ENCODE data around the gene CCR5.
"Not testable (repeated sequence)": the region's sequence is repeated elsewhere in the genome, so short reads cannot be mapped to it uniquely, and the experiment has no call there.

The CCR5 gene

DNA sequence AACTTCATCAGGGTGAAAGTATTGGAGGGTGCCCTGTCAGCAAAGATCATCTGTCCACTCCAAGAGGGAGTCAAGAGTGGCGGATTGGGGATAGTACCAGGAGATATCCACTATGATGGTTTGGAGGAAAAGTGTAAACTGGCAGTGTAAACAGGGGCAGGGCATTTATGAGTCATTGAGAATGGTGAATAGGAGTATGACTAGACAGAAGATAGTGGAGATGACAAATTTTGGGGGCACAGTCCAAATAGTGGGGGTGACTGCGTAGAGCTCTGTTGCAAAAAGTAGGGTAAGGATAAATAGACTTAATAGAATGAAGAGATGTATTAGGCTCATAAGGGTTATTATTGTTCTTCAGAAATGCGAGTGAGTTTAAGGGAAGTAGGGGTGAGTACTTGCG is 18.1 kb downstream of the CCR5 start:
- not testable (repeated sequence) for DNase-seq

GRCh38 chr3:46389306-46389705 is 18.6 kb downstream of the CCR5 start:
- DNase-seq, result no peak

DNA sequence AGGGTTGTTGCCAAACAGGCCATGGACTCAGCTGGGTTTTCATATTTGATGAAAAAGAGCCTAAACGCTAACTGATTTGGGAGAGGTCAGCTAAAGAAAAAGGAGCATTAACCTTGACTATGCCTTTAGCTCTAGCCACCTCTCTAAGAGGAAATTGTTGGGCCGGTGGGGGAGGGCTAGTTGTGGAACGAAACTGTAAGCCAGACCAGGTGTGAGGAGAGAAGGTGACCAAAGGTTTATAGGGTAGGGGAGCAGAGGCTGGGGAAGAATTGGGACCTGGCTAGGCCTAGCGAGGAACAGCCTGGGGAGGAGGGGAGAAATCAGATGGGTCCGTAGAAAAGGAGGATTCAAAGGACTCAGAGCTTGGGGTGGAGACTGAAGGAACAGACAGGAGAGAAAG is 20.8 kb downstream of the CCR5 start:
- not testable (repeated sequence) for DNase-seq

- no peak for DNase-seq
Measured at GRCh38 chr3:46393011-46393410, 22.3 kb downstream of the CCR5 start.

- peak; percentile 94 for DNase-seq
Measured at GRCh38 chr3:46393554-46394434, 23.0 kb downstream of the CCR5 start.

- peak; percentile 76 for DNase-seq
Measured at GRCh38 chr3:46395210-46395661, 24.5 kb downstream of the CCR5 start.

GRCh38 chr3:46395766-46396530 is 25.2 kb downstream of the CCR5 start:
- peak; percentile 72 for DNase-seq

DNA sequence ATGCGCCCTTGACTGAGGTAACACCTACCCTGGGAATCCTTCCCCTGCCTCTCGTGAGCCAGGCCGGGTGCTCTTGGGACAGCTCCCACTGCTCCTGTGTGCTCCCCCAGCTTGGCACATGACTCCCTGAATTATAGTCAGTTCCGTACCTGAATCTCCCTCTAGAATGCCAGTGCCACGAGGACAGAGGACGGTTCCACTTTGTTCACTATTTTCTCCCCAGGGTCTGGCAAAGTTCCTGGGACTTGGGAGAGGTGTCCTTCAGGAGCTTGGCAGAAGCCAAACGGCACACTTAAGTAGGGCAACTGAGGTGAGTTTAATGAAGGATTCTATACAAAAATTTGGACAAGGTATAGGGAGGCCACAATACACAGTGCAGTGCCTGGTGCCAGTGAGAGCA is 26.4 kb downstream of the CCR5 start:
- no peak for DNase-seq

DNA sequence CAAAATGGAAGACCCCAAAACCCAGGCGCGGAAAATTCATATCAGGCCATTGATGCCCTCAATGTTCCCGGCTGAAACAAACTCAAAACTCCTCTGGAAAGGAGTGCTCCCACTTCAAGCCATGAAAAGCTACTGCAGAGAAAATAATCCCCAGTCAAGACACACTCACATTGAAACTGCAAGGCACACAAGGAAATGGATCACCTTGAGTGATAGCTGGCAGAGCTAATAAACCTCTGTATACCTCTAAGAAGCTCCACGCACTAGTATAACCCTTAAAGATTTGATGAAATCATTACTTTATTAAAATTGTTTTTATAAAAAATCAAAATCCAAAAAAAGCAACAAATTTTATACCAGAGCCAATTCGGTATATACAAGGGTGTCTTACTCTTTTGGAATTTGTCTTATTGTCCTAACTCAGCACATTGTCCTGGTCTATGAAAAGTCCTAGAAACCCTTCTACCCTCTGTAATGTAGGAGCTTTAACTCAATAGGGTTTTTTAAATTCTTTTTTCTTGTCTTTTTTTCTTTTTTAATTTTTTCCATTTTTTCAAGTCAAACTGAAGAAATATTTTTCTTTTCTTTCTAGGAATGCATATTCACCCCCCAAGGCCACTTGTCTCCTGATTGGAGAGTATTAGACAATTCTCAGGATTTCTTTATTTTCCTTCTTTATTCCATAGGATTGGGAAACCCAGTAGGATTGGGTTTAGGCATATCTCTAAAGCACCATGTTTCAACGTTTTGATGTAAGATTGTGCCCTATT is 27.6 kb downstream of the CCR5 start:
- DNase-seq, result no peak

DNA sequence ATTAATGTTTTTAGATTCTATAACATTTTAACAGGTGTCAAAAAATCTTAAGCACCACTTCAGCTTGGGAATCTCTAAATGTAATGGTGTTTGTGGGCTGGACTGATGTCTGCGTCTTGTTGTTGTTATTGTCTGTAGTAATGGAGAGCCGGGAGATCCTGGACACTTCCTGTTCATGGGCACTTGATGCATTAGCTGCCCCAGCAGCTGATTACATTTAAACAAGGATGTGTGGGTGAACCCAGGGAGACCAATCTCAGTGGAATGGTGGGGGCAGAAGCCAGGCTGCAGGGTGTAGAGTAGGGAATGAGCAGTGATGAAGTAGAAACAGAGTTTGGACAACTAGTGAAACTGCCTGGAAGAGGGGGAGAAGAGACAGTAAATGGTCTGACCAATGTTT is 28.4 kb downstream of the CCR5 start:
- no peak for DNase-seq

DNA sequence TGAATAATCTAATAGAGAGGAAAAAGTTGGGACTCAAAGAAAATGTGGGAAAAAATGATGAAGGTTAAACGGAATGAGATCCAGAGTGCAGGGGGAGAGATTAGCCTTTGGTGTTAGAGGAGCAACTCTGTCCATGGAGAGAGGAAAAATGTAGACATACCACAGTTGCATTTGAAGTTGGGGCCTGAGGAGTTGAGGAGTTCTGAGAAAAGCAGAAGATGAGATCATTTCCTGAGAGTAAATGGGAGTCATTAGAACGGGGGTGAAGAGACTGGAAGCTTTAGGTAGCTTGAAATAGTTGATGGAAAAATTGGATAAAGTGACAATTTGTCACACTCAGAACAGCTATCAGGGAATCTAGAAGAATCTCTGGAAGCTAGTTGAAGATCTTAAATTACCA is 28.8 kb downstream of the CCR5 start:
- DNase-seq, result peak; percentile 23

GRCh38 chr3:46400000-46400734 is 29.4 kb downstream of the CCR5 start:
- DNase-seq, result no peak

DNA sequence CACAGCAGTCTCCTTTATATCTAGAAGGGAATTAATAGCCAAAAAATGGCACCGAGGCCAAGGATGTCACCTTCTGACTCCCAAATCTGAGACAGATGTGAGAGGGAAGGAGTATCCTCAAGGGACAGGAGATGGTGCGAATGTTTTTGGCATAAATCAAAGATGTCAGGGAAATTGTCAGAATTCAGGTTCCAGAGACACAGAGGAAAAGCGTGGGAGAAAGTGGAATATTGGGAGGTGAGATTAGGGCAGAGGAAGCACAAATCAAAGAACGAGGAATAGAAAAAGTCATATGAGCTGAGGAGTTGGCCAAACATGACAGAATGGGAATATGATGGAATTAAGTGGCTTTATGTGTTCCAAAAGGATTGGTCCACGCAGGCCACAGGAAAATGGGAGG is 30.1 kb downstream of the CCR5 start:
- no peak for DNase-seq

GRCh38 chr3:46401579-46401978 is 30.8 kb downstream of the CCR5 start:
- no peak for DNase-seq

GRCh38 chr3:46402902-46403301 is 32.2 kb downstream of the CCR5 start:
- not testable (repeated sequence) for DNase-seq

- peak; percentile 38 for DNase-seq
Measured at GRCh38 chr3:46405301-46406019, 34.7 kb downstream of the CCR5 start.

GRCh38 chr3:46406443-46406787 is 35.7 kb downstream of the CCR5 start:
- no peak for DNase-seq

DNA sequence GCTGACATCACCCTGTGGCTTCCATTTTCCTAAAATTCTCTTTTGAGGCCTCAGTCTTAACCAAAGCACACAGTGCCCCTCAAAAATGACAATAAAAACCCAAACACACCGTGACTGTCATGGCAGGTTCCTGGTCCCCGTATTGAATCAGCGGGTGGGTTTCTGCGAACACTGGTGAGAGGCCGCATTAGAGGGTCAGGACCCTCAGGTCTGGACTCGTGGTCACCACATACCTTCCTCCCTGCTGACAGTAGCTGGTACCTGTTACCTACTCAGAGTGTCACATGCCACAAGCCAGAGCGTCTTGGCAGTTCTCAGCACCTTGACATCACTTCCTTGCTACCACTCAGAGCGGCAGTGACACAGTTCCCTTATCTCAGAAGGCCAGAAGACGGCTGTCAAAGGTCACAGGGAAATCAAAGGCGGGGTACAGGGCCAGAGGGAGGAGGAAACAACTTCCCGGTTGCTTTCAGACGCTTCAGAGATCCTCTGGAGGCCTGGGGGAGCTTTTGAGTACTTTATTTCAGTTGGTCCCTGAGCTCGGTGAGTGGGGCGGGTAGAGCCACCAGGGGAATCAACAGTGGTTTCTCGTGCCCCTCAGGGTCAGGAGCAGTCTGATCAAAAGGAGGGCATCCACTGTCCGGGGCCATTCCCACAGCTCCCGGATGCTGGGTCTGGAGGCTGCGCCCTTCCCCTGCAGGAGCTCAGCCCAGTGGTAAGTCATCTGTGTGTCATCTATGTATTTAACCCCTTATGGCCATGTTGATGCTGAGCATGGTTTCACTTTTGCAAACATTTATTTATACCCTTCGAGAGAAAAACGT is 36.3 kb downstream of the CCR5 start, which contains the start of the genes CCR5AS and CCRL2:
TSS of gene CCR5AS (minus strand) at position 279 of the 824 bp plus-strand sequence.
TSS of gene CCRL2 (plus strand) at position 472 of the 824 bp plus-strand sequence. CDS start 821 bp downstream, outside the sequence.
- peak; percentile 91 for DNase-seq

DNA sequence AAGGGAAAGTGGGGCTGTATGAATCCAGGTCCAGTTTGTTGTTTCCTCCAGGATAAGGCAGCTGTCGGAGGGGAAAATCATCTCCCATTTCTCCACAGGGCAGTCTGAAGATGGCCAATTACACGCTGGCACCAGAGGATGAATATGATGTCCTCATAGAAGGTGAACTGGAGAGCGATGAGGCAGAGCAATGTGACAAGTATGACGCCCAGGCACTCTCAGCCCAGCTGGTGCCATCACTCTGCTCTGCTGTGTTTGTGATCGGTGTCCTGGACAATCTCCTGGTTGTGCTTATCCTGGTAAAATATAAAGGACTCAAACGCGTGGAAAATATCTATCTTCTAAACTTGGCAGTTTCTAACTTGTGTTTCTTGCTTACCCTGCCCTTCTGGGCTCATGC is 37.2 kb downstream of the CCR5 start:
- DNase-seq, result no peak

DNA sequence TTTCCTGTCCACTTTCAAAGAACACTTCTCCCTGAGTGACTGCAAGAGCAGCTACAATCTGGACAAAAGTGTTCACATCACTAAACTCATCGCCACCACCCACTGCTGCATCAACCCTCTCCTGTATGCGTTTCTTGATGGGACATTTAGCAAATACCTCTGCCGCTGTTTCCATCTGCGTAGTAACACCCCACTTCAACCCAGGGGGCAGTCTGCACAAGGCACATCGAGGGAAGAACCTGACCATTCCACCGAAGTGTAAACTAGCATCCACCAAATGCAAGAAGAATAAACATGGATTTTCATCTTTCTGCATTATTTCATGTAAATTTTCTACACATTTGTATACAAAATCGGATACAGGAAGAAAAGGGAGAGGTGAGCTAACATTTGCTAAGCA is 38.1 kb downstream of the CCR5 start:
- DNase-seq, result no peak

Data from GF-D8 (cell line).